GM18907 (cell line): ENCODE measurements around the gene ANGPT4.

Experiments used
- ATAC-seq: cut with Tn5 transposase; IDR thresholded peaks from one replicate; pipeline ENCODE4 v1.9.1; 2021; ENCODE audit warnings: mild to moderate bottlenecking, moderate library complexity; ENCODE audit not compliant: unreplicated experiment

The ANGPT4 gene

GRCh38 chr20:845941-846893 is 69.9 kb downstream of the ANGPT4 start:
- no peak for ATAC-seq

- ATAC-seq = no peak
Measured at GRCh38 chr20:845226-845868, 70.8 kb downstream of the ANGPT4 start.

GRCh38 chr20:844473-845225 is 71.5 kb downstream of the ANGPT4 start:
- peak; percentile 89 for ATAC-seq

- no peak for ATAC-seq
Measured at GRCh38 chr20:843912-844311, 72.2 kb downstream of the ANGPT4 start.

- no peak for ATAC-seq
Measured at GRCh38 chr20:842547-842940, 73.6 kb downstream of the ANGPT4 start.

- no peak for ATAC-seq
Measured at GRCh38 chr20:841568-842546, 74.3 kb downstream of the ANGPT4 start.

- ATAC-seq = no peak
Measured at GRCh38 chr20:840858-841567, 75.1 kb downstream of the ANGPT4 start.

GRCh38 chr20:840503-840857 is 75.7 kb downstream of the ANGPT4 start:
- no peak for ATAC-seq

- no peak for ATAC-seq
Measured at GRCh38 chr20:839626-840025, 76.5 kb downstream of the ANGPT4 start.

GRCh38 chr20:839015-839414 is 77.1 kb downstream of the ANGPT4 start:
- ATAC-seq = no peak

GRCh38 chr20:836190-836589 is 79.9 kb downstream of the ANGPT4 start:
- ATAC-seq = no peak

- ATAC-seq = no peak
Measured at GRCh38 chr20:835608-836045, 80.5 kb downstream of the ANGPT4 start.

GRCh38 chr20:834151-834746 is 81.9 kb downstream of the ANGPT4 start:
- peak; percentile 10 for ATAC-seq

GRCh38 chr20:833450-834150 is 82.5 kb downstream of the ANGPT4 start, which contains the start of gene FAM110A:
Gene FAM110A, plus strand, starts transcription at chr20:833715. Its CDS starts 11,090 bp downstream, at chr20:844805.
- peak; percentile 94 for ATAC-seq

GRCh38 chr20:833121-833449 is 83.0 kb downstream of the ANGPT4 start:
- no peak for ATAC-seq

GRCh38 chr20:831956-832355 is 84.2 kb downstream of the ANGPT4 start:
- ATAC-seq = no peak

GRCh38 chr20:831251-831650 is 84.9 kb downstream of the ANGPT4 start:
- no peak for ATAC-seq

- ATAC-seq = no peak
Measured at GRCh38 chr20:830011-830521, 86.1 kb downstream of the ANGPT4 start.
